WTC11 (cell line): ENCODE data around the gene PLXND1. TPM values are rescaled to one million over a fixed set of nuclear protein-coding genes. Genes with fewer than 3 reads are reported as not detected.

ENCODE experiments used
- ATAC-seq: fragments of 200-7000 bp; cut with Tn5 transposase; 2 replicates; pipeline ENCODE4 v1.10.0; 2021; ENCODE audit warnings: mild to moderate bottlenecking, moderate library complexity
- CTCF ChIA-PET: fragments of 300-600 bp; sonication (Branson Sonifier 250); formaldehyde crosslinking; loops from one replicate; lab custom pipeline; 2021; ENCODE audit warnings: antibody characterized with exemption; lab: Charles Lee
- POLR2A ChIA-PET: fragments of 350-600 bp; sonication (Branson Sonifier 250); formaldehyde crosslinking; loops from one replicate; lab custom pipeline; 2021; ENCODE audit warnings: antibody characterized with exemption; lab: Charles Lee
- DNase-seq: peaks from one replicate; pipeline ENCODE4 v3.0.0; 2021; ENCODE audit warnings: low spot score
- H3K27ac Mint-ChIP-seq: 2 replicates; pipeline ENCODE4 v1.8.0; 2021; ENCODE audit warnings: mixed read lengths
- H3K27me3 Mint-ChIP-seq: 2 replicates; pipeline ENCODE4 v1.8.0; 2021; ENCODE audit warnings: low read depth, mild to moderate bottlenecking, moderate library complexity, mixed read lengths
- H3K36me3 Mint-ChIP-seq: 2 replicates; pipeline ENCODE4 v1.8.0; 2021; ENCODE audit warnings: mixed read lengths
- H3K4me1 Mint-ChIP-seq: 2 replicates; pipeline ENCODE4 v1.8.0; 2022; ENCODE audit warnings: mixed read lengths
- H3K4me3 Mint-ChIP-seq: 2 replicates; pipeline ENCODE4 v1.8.0; 2021; ENCODE audit warnings: mild to moderate bottlenecking, moderate library complexity, mixed read lengths
- H3K9me3 Mint-ChIP-seq: 2 replicates; pipeline ENCODE4 v1.8.0; 2021; ENCODE audit warnings: mixed read lengths
- ATF1 ChIP-seq: sonication (generic); formaldehyde crosslinking; IDR thresholded peaks from 2 replicates; pipeline ENCODE4 v1.8.1; 2023; ENCODE audit warnings: mild to moderate bottlenecking, moderate library complexity, missing genetic modification reagents
- CREB1 ChIP-seq: sonication (generic); formaldehyde crosslinking; IDR thresholded peaks from 2 replicates; pipeline ENCODE4 v1.8.0; 2023; ENCODE audit warnings: mild to moderate bottlenecking, missing genetic modification reagents
- FOXK1 ChIP-seq: sonication (generic); formaldehyde crosslinking; IDR thresholded peaks from 2 replicates; pipeline ENCODE4 v1.8.0; 2022; ENCODE audit warnings: mild to moderate bottlenecking, moderate library complexity, missing genetic modification reagents
- GABPB1 ChIP-seq: sonication (generic); formaldehyde crosslinking; IDR thresholded peaks from 2 replicates; pipeline ENCODE4 v1.8.1; 2023; ENCODE audit warnings: mild to moderate bottlenecking, missing genetic modification reagents
- IRF2 ChIP-seq: sonication (generic); formaldehyde crosslinking; IDR thresholded peaks from 2 replicates; pipeline ENCODE4 v1.8.0; 2022; ENCODE audit warnings: low read depth, missing genetic modification reagents, borderline replicate concordance
- SP1 ChIP-seq: sonication (generic); formaldehyde crosslinking; conservative IDR thresholded peaks from 2 replicates; pipeline ENCODE4 v1.8.1; 2022; ENCODE audit warnings: missing genetic modification reagents
- total RNA-seq: library from RNA; stranded (reverse); gene quantifications from 3 replicates; pipeline ENCODE4 v1.2.3, GENCODE V29; 2021
- TF ChIP-seq, protein P1 (sequence below): fragments of 250-450 bp; sonication (Bioruptor Pico); IDR thresholded peaks from 2 replicates; pipeline ENCODE4 v1.8.0; 2021; ENCODE audit warnings: mild to moderate bottlenecking
- TF ChIP-seq, protein P2 (sequence below): sonication (generic); formaldehyde crosslinking; IDR thresholded peaks from 2 replicates; pipeline ENCODE4 v1.8.1; 2023; ENCODE audit warnings: mild to moderate bottlenecking, missing genetic modification reagents
- TF ChIP-seq, protein P3 (sequence below): sonication (generic); formaldehyde crosslinking; IDR thresholded peaks from 2 replicates; pipeline ENCODE4 v1.8.1; 2022; ENCODE audit warnings: missing genetic modification reagents, borderline replicate concordance
- TF ChIP-seq, protein P4 (sequence below): sonication (generic); formaldehyde crosslinking; IDR thresholded peaks from 2 replicates; pipeline ENCODE4 v1.8.0; 2023; ENCODE audit warnings: missing genetic modification reagents
- TF ChIP-seq, protein P5 (sequence below): sonication (generic); formaldehyde crosslinking; IDR thresholded peaks from 2 replicates; pipeline ENCODE4 v1.8.1; 2022; ENCODE audit warnings: mild to moderate bottlenecking, missing genetic modification reagents, moderate library complexity, borderline replicate concordance
- TF ChIP-seq, protein P6 (sequence below): fragments of 250-450 bp; sonication (Bioruptor Pico); IDR thresholded peaks from 2 replicates; pipeline ENCODE4 v1.9.0; 2021; ENCODE audit warnings: mild to moderate bottlenecking
- TF ChIP-seq, protein P7 (sequence below): fragments of 250-450 bp; sonication (Bioruptor Pico); IDR thresholded peaks from 2 replicates; pipeline ENCODE4 v2.1.2; 2022; ENCODE audit warnings: mild to moderate bottlenecking, moderate library complexity

The PLXND1 gene
- total RNA-seq, 1 experiment from 2014 or later: 56.7 TPM

DNA sequence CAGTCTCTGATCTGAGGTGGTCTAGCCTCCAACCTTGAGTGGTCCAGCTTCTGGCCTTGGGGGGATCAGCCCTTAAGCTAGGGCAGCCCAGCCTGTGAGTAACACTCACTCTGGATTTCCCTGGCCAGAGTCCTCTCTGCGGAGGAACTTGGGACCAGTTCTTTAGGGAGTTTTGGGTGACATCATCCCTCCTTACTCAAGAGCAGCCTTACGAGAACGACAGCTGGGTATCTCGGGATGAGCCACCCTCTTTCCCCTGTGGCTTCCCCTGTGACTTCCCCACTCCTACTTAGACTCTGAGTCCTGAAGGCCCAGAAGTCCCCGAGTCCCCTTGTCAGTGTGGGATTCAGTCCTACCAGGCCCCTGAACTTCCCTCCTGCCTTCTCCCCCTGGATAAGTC, 10.2 kb upstream of the PLXND1 start (continued):
- TF ChIP-seq, protein P1, sequence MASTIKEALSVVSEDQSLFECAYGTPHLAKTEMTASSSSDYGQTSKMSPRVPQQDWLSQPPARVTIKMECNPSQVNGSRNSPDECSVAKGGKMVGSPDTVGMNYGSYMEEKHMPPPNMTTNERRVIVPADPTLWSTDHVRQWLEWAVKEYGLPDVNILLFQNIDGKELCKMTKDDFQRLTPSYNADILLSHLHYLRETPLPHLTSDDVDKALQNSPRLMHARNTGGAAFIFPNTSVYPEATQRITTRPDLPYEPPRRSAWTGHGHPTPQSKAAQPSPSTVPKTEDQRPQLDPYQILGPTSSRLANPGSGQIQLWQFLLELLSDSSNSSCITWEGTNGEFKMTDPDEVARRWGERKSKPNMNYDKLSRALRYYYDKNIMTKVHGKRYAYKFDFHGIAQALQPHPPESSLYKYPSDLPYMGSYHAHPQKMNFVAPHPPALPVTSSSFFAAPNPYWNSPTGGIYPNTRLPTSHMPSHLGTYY (CRISPR knock-in tag): no peak
- TF ChIP-seq, protein P2, sequence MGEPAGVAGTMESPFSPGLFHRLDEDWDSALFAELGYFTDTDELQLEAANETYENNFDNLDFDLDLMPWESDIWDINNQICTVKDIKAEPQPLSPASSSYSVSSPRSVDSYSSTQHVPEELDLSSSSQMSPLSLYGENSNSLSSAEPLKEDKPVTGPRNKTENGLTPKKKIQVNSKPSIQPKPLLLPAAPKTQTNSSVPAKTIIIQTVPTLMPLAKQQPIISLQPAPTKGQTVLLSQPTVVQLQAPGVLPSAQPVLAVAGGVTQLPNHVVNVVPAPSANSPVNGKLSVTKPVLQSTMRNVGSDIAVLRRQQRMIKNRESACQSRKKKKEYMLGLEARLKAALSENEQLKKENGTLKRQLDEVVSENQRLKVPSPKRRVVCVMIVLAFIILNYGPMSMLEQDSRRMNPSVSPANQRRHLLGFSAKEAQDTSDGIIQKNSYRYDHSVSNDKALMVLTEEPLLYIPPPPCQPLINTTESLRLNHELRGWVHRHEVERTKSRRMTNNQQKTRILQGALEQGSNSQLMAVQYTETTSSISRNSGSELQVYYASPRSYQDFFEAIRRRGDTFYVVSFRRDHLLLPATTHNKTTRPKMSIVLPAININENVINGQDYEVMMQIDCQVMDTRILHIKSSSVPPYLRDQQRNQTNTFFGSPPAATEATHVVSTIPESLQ (CRISPR knock-in tag): no peak
- TF ChIP-seq GABPB1 (no peak), IRF2 (CRISPR knock-in tag) (no peak)

DNA sequence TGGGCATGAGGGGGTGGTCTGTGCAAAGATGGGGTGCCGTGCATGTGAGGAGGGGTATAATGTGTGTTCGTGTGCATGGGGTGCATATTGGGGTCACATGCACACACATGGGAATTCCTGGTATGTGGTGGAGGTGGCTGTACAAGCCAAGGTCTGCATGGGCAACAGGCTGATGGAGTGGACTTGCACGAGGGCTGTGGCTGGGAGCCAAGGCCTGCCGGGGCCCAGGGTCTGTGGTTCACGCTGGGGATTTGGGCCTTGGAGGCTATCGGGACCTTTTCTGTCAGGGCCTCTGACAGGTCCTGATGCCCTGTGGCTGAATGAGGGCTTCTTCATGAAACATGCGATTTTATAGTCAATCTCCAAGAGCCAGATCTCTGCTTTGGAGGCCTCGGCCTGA, 9.8 kb upstream of the PLXND1 start:
- no peaks in the 10 kb centered on the region; the same call in 1 of the 2 replicates for H3K27me3 Mint-ChIP-seq
- TF ChIP-seq, protein P3, sequence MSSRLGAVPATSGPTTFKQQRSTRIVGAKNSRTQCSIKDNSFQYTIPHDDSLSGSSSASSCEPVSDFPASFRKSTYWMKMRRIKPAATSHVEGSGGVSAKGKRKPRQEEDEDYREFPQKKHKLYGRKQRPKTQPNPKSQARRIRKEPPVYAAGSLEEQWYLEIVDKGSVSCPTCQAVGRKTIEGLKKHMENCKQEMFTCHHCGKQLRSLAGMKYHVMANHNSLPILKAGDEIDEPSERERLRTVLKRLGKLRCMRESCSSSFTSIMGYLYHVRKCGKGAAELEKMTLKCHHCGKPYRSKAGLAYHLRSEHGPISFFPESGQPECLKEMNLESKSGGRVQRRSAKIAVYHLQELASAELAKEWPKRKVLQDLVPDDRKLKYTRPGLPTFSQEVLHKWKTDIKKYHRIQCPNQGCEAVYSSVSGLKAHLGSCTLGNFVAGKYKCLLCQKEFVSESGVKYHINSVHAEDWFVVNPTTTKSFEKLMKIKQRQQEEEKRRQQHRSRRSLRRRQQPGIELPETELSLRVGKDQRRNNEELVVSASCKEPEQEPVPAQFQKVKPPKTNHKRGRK (CRISPR knock-in tag): no peak
- TF ChIP-seq, protein P4, sequence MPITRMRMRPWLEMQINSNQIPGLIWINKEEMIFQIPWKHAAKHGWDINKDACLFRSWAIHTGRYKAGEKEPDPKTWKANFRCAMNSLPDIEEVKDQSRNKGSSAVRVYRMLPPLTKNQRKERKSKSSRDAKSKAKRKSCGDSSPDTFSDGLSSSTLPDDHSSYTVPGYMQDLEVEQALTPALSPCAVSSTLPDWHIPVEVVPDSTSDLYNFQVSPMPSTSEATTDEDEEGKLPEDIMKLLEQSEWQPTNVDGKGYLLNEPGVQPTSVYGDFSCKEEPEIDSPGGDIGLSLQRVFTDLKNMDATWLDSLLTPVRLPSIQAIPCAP: no peak
- TF ChIP-seq CREB1 (CRISPR knock-in tag): no peak
- TF ChIP-seq, protein P5, sequence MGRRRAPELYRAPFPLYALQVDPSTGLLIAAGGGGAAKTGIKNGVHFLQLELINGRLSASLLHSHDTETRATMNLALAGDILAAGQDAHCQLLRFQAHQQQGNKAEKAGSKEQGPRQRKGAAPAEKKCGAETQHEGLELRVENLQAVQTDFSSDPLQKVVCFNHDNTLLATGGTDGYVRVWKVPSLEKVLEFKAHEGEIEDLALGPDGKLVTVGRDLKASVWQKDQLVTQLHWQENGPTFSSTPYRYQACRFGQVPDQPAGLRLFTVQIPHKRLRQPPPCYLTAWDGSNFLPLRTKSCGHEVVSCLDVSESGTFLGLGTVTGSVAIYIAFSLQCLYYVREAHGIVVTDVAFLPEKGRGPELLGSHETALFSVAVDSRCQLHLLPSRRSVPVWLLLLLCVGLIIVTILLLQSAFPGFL (CRISPR knock-in tag): no peak
- TF ChIP-seq, protein P6, sequence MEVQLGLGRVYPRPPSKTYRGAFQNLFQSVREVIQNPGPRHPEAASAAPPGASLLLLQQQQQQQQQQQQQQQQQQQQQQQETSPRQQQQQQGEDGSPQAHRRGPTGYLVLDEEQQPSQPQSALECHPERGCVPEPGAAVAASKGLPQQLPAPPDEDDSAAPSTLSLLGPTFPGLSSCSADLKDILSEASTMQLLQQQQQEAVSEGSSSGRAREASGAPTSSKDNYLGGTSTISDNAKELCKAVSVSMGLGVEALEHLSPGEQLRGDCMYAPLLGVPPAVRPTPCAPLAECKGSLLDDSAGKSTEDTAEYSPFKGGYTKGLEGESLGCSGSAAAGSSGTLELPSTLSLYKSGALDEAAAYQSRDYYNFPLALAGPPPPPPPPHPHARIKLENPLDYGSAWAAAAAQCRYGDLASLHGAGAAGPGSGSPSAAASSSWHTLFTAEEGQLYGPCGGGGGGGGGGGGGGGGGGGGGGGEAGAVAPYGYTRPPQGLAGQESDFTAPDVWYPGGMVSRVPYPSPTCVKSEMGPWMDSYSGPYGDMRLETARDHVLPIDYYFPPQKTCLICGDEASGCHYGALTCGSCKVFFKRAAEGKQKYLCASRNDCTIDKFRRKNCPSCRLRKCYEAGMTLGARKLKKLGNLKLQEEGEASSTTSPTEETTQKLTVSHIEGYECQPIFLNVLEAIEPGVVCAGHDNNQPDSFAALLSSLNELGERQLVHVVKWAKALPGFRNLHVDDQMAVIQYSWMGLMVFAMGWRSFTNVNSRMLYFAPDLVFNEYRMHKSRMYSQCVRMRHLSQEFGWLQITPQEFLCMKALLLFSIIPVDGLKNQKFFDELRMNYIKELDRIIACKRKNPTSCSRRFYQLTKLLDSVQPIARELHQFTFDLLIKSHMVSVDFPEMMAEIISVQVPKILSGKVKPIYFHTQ: no peak
- no peak for TF ChIP-seq ATF1 (CRISPR knock-in tag)
- TF ChIP-seq, protein P7, sequence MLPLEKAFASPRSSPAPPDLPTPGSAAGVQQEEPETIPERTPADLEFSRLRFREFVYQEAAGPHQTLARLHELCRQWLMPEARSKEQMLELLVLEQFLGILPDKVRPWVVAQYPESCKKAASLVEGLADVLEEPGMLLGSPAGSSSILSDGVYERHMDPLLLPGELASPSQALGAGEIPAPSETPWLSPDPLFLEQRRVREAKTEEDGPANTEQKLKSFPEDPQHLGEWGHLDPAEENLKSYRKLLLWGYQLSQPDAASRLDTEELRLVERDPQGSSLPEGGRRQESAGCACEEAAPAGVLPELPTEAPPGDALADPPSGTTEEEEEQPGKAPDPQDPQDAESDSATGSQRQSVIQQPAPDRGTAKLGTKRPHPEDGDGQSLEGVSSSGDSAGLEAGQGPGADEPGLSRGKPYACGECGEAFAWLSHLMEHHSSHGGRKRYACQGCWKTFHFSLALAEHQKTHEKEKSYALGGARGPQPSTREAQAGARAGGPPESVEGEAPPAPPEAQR (CRISPR knock-in tag): no peak
- no peak for TF ChIP-seq FOXK1 (CRISPR knock-in tag)
- no peak for TF ChIP-seq SP1 (CRISPR knock-in tag)
- TF ChIP-seq, protein P1 (CRISPR knock-in tag): no peak
- H3K4me3 Mint-ChIP-seq: no peak overlapping the region
- POLR2A ChIA-PET: no interaction called here
- CTCF ChIA-PET: interaction anchor here (1.3 to 2.4 kb wide), 2 partner anchors 10 to 126 kb away, joined by 3 to 14 read pairs; no protein-coding TSS in a partner anchor
- no peaks in the 10 kb centered on the region for H3K36me3 Mint-ChIP-seq
- ATAC-seq (no peak), DNase-seq (no peak)
- H3K4me1 Mint-ChIP-seq: peaks cover 23% of the 10 kb centered on the region
- no peak overlapping the region for H3K27ac Mint-ChIP-seq
- no peaks in the 10 kb centered on the region for H3K9me3 Mint-ChIP-seq
